SH-SY5Y (cell line): ENCODE measurements around the gene TRPV6.

Source experiments
- GATA2 ChIP-seq: IDR thresholded peaks from 2 replicates; pipeline ENCODE4 v1.6.1; 2011; ENCODE audit warnings: mild to moderate bottlenecking, low read depth, low read length
- GATA3 ChIP-seq: IDR thresholded peaks from 2 replicates; pipeline ENCODE4 v1.6.1; 2011; ENCODE audit warnings: low read depth, mild to moderate bottlenecking, low read length, moderate library complexity

GRCh38 chr7:142867398-142868187, 18.0 kb downstream of the TRPV6 start:
- TF ChIP-seq GATA2 (no peak), GATA3 (no peak)
